VCaP (cell line): ENCODE data around the gene STAP2.

Experiments
- H3K27ac ChIP-seq: fragments of 450-650 bp; 2 replicates; pipeline ENCODE4 v1.5.1; 2017
- TF ChIP-seq, protein P1 (sequence below): fragments of 450-650 bp; conservative IDR thresholded peaks from 2 replicates; pipeline ENCODE4 v1.5.1; 2017; ENCODE audit warnings: mild to moderate bottlenecking, moderate library complexity

Gene STAP2

DNA sequence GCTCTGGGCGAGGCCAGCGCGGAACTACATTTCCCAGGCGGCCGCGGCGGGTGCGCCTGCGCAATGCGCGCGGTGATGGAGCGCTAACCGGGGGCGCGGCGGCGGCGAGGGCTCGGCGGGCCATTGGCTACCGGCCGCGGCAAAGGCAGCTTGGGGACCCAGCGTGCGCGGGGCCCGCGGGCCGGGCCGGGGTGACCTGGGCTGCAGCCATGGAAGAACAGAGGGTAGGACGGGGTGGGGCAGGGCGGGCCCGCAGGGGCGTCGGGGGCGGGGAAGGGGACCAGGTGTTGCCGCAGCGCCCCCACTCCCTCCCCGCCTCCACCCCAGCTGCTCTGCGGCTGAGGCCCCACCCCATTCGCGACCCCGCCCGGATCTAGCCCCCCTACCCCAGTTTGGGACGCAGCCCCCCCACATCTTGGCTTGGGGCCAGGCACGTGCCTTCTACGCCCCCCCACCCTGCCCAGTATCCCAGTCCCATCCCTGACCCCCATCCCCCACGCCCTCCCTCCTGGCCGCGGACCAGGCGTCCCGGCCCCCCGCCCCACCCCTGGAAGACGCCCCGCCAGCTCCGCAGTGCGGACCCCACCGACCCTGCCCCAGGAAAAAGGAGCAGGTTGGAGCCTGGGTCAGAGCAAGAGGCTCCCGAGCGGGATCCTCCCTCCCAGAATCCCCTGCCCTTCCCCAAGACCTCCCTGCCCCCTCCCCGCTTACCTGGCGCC lies 33.9 kb downstream of the STAP2 start, which contains the start of gene FSD1:
Gene FSD1, plus strand, starts transcription at position 61 of the 719 bp plus-strand sequence. Its CDS starts 149 bp downstream, at position 210.
- TF ChIP-seq, protein P1, sequence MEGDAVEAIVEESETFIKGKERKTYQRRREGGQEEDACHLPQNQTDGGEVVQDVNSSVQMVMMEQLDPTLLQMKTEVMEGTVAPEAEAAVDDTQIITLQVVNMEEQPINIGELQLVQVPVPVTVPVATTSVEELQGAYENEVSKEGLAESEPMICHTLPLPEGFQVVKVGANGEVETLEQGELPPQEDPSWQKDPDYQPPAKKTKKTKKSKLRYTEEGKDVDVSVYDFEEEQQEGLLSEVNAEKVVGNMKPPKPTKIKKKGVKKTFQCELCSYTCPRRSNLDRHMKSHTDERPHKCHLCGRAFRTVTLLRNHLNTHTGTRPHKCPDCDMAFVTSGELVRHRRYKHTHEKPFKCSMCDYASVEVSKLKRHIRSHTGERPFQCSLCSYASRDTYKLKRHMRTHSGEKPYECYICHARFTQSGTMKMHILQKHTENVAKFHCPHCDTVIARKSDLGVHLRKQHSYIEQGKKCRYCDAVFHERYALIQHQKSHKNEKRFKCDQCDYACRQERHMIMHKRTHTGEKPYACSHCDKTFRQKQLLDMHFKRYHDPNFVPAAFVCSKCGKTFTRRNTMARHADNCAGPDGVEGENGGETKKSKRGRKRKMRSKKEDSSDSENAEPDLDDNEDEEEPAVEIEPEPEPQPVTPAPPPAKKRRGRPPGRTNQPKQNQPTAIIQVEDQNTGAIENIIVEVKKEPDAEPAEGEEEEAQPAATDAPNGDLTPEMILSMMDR: no peak
- H3K27ac ChIP-seq: no peak within 1 kb of the TSS; the same call in 1 of the 2 replicates

DNA sequence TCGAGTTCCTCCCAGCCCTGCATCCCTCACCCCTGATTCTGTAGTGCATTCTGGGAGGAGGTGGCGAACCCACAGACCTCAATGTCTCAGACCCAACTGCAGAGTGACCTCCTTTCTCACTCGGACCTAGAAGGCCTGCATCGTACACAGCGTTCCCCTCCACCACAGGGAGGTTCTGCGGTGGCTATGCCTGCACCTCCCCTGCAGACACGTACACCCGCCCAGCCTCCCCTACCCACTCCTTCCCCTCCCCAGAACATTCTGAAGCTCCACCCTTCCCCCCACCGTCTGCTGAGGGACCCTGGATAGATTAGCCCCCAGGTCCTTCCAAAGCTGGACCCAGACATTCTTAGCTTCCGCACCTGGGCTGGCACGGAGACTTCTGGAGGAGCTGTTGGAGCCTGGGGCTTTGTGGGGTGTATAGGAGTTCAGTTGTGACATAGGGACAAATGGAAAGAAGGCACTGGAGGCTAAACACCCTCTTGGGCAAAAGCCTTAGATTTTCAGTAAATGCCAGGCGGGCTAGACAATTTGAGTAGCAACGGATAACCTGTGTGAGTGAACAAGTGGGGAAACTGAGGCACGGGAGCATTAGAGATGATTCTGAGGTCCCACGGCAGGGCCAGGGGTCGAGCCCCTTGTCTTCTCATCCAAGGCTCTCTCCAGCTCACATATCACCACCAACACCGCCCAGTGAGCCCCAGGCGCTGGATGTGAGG lies 34.6 kb downstream of the STAP2 start:
- TF ChIP-seq, protein P1: no peak
- no peak overlapping the region for H3K27ac ChIP-seq

DNA sequence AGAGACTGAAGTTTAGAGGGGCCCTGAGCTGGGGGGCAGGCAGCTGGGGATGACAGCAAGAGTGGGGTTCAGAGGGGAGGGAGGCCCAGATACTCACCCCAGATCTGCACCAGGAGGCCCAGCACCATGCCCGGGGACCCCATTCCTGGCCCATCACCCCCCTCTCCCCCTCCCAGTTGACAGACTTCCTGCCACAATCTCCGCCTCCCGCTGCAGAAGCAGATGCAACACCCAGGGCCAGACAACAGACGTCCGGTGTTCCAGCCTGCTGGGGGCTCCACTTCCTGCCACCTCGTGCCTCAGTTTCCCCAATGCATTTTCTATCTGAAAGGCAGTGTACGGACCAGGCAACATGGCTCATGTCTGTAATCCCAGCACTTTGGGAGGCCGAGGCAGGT lies 36.4 kb downstream of the STAP2 start, which contains the start of gene TMIGD2:
Gene TMIGD2, minus strand, starts transcription at position 147 of the 398 bp plus-strand sequence. Its CDS starts 4 bp downstream, at position 143.
- H3K27ac ChIP-seq: no peak within 1 kb of the TSS
- TF ChIP-seq, protein P1: no peak

DNA sequence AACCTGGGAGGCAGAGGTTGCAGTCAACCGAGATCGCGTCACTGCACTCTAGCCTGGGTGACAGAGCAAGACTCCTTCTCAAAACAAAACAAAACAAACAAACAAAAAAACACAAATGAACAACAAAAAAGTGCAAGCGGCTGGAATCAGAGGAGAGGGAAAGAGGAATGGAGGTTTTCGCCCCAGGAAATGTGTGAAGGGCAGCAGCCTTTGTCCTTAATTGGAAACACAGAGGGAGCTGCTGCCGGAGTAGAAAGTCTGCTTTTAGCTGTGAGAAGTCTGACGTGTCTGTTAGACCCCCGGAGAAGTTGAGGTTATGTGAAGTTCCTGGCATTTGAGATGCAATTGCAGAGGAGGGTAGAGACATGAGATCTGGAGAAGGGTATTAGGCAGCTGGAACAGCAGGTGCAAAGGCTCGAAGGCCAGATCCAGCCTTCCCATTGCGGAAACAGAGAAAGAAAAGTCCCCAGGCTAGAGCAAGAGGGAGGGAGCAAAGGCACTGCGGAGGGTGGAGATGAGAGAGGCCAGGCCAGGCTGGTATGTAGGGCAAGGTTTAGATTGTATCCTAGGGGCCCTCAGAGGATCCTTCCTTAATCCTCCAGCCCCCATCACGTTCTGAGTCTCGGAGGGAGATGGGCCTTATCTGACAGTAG lies 36.9 kb downstream of the STAP2 start:
- no peak overlapping the region for H3K27ac ChIP-seq
- TF ChIP-seq, protein P1: no peak

DNA sequence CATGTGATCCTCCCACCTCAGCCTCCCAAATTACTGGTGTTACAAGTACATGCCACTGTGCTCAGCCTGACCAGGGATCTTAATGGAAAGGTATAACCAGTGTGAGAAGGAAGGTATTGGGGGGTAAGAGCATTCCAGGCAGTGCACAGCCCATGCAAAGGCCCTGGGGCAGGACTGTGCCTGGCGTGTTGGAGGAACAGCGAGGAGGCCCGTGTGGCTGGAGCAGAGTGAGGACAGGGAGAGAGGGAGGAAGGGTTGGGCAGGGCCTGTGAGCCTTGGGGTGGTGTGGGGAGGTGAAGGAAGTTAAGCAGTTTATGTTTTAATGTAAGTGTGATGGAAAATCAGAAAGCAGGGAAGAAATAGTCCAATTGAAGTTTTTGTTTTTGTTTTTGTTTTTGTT lies 38.0 kb downstream of the STAP2 start:
- TF ChIP-seq, protein P1: no peak
- no peak overlapping the region for H3K27ac ChIP-seq

DNA sequence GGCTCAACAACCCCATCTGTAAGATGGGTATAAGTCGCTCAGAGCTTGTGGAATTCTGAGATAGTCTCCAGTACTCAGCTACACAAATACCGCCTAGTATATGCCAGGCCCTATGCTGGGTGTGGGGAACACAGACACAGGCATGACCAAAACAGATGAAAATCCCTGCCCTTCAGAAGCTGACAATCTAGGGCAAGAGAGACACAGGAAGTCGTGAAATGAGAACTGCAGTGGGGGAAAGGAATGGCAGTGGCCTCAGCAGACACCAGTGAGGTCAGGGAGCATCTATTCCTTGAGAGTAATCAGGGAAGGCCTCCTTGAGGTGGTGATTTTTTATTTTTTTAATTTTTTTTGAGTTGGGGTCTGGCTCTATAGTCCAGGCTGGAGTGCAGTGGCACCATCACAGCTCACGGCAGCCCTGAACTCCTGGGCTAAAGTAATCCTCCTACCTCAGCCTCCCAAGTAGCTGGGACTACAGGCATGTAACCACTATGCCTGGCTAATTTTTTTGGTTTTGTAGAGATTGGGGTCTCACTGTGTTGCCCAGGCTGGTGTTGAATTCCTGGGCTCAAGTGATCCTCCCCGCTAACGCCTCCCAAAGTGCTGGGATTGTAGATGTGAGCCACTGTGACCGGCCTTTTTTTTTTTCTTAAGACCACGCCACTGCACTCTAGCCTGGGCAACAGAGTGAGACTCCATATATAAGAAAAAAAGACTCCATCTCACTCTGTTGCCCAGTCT lies 39.6 kb downstream of the STAP2 start:
- TF ChIP-seq, protein P1: no peak
- no peak overlapping the region for H3K27ac ChIP-seq
